ENCODE data around the gene ZNF652.
"Not testable (repeated sequence)": the region's sequence is repeated elsewhere in the genome, so short reads cannot be mapped to it uniquely, and the experiment has no call there.

The ZNF652 gene

GRCh38 chr17:49361902-49362722 is at the start of gene ZNF652:
TSS of gene ZNF652 (minus strand) at chr17:49362250. CDS start at chr17:49317725, 44,525 bp downstream.
- peak; percentile 88 to 89 for DNase-seq (ENCODE audit: low read depth in 2 of 2)

DNA sequence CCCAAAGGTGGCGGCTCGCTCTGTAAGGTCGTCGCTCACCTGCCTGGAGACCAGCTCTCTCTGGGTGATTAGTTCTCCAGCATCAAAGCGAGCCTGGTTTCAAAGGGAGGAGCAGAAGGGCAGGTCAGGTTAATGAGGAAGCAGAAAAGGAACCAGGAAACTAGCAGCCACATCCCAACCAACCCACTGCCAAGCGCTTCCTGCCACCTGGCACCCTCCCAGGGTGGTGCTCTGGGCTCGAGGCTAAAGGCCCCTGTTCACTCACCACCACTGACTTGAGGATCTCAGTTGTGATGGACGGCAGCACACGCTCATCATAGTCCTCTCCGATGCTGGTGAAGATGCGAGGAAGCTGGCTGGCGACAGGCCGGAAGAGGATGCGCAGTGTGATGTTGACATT is 47.0 kb upstream of the ZNF652 start:
- no peak for DNase-seq (ENCODE audit: low read depth in 2 of 2)

- peak; percentile 60 to 62 for DNase-seq (ENCODE audit: low read depth in 2 of 2)
Observed at GRCh38 chr17:49407981-49408501, 46.0 kb upstream of the ZNF652 start.

- DNase-seq (ENCODE audit: low read depth in 2 of 2) = no peak
Observed at GRCh38 chr17:49407086-49407485, 45.0 kb upstream of the ZNF652 start.

- no peak for DNase-seq (ENCODE audit: low read depth in 2 of 2)
Observed at GRCh38 chr17:49406421-49407061, 44.5 kb upstream of the ZNF652 start.

DNA sequence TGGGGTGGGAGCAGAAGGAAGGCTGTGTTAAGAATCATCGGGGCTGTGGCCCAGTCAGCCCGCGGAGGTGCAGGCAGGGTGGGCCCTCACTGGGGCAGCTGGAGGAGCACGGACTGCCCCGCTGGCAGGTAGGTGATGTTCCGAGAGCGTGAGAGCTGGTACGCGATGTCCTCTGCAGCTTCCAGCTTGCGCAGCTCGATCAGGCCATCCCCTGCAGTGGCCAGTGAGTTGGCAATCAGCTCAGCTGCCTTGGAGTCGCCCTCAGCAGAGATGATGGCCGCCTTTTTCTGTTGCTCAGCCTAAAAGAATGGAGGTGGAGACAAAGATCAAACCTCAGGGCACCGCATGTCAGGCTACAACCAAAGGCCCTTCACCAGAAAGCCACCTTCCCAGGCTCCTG is 42.9 kb upstream of the ZNF652 start:
- DNase-seq (ENCODE audit: low read depth in 2 of 2) = no peak

DNA sequence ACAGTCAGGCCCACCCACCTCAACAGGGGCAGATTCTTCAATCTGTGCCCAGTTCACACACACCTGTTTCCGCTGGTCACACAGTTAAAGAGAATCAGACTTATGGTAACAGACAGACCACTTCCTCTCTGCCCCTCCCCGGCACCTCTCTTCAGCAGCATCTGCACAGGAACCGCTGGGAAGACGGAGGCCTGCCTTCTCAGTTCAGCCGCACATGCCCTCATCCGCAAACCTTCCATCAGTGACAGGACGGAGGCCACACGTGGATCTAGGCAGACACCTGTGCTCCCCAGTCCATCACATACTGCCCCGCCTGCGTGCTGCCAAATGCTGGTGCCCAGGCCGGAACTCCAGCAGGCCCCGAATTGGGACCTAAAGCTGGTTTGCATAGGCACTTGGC is 42.3 kb upstream of the ZNF652 start:
- no peak for DNase-seq (ENCODE audit: low read depth in 2 of 2)

DNA sequence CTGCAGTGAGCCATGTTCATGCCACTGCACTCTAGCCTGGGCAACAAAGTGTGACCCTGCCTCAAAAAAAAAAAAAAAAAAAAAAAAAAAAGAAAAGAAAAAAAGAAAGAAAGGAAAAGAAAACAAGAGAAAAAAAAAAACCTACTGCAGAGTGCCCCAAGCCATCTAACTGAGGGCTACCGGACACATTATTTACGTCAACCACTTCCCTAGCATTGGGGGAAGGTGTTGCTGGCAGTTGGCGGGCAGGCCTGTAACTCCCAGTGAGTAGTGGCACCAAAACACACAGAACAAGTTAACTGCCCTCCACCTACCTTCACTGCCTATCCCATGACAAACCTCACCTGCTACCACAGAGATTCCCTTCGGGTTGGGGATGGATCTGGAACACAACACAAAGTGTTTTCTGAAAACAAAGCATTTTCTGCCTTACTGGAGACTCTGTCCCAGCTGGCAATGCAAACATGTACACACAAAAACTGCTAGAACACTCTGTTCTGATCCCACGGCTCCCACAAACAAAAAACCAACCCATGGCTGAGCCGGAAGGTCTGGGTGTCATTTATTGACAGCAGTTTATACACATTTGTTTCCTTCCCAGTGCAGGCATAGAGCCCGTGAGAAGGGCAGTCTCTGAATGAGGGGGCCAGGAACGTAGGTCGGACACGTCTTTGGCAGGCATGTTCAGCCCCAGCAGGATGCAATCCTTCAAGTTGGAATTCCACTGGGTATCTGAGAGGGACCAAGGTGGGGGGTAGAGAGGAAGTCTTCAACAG is 41.7 kb upstream of the ZNF652 start:
- no peak for DNase-seq (ENCODE audit: low read depth in 2 of 2)

GRCh38 chr17:49402706-49403105 is 40.7 kb upstream of the ZNF652 start:
- no peak for DNase-seq (ENCODE audit: low read depth in 2 of 2)

GRCh38 chr17:49401971-49402611 is 40.0 kb upstream of the ZNF652 start:
- no peak for DNase-seq (ENCODE audit: low read depth in 2 of 2)

GRCh38 chr17:49399995-49400394 is 37.9 kb upstream of the ZNF652 start:
- no peak for DNase-seq (ENCODE audit: low read depth in 2 of 2)

DNA sequence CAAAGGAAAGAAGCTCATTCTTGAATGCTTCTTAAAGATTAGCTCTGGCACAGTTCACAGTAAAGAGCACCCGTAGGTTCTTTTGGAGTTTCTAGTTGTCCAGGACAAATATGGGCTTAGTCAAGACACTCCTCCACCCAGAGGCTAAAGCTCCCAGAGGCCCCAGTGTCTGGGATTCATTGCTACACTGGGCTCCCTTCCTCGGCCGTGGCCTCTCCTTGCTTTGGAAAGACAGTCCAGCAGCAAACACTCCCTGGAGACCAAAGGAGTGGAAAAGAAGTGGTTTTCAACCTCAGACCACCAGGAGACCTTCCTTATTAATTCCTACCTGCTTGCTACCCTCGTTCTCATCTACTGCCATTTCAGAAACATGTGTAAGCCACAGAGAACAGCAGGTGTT is 35.5 kb upstream of the ZNF652 start:
- DNase-seq (ENCODE audit: low read depth in 2 of 2) = no peak

DNA sequence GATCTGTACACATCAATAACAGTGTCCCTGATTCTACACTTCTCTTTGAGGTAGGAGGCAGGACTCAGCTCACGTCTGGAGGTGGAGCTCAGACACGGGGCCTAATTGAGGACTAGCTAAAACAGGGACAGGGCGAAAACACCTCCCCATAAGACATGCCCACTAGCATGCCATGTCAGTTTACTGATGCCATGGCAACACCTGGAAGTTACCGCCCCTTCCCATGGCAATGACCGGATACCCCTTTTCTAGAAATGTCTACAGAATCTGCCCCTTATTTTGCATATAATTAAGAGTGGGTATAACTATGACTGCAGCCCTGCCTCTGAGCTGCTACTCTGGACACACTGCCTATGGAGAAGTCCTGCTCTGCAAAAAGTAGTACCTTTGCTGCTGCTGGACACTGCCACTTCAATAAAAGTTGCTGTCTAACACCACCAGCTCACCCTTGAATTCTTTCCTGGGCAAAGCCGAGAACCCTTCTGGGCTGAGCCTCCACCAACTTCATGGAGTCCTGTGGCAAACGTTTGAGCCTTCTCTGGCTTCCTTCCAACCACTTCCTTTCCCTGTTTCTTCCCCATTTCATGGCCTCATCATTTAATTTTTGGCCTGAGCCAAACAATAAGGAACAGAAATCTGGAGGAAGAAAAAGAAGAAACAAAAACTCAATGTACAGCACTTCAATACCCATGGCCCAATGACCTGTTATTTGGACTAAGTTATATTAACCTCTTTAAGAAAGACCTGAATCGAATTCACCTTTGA is 31.6 kb upstream of the ZNF652 start:
- DNase-seq (ENCODE audit: low read depth in 2 of 2) = no peak

DNA sequence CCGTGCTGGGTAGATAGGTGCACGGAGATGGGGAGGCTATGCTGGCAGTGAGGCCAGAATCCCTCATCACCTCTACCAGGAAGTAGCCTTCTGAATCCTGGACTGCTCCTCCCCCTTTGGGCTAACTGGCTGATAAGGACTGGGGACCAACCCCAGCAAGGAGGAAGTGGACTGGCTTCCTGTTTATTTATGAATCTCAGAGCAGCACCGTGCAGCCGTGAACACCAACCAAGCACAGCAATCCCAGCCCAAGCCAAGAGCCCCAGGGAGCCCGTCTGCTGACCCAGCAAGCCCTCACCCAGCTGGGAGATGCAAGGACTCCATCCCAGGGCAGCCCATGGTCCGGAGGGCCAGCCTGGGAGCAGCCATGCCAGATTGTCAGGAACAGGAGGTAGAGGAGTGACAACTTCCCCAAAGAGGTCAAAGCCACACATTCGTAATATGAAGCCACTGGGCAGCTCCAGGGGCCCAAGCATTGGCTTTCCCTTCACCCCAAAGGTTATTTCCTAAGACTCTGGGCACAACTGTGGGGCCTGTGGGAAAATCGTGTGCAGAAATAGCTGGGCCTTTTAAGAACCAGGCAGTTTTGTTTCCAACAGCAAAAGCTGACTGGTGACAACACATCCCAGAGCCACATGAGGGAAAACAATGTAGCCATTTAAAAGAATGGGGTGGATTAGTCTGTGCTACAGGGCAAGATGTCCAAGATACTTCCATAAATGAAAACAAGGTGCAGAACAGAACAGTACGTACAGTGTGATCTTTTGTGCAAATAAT is 28.7 kb upstream of the ZNF652 start:
- DNase-seq (ENCODE audit: low read depth in 2 of 2) = no peak

DNA sequence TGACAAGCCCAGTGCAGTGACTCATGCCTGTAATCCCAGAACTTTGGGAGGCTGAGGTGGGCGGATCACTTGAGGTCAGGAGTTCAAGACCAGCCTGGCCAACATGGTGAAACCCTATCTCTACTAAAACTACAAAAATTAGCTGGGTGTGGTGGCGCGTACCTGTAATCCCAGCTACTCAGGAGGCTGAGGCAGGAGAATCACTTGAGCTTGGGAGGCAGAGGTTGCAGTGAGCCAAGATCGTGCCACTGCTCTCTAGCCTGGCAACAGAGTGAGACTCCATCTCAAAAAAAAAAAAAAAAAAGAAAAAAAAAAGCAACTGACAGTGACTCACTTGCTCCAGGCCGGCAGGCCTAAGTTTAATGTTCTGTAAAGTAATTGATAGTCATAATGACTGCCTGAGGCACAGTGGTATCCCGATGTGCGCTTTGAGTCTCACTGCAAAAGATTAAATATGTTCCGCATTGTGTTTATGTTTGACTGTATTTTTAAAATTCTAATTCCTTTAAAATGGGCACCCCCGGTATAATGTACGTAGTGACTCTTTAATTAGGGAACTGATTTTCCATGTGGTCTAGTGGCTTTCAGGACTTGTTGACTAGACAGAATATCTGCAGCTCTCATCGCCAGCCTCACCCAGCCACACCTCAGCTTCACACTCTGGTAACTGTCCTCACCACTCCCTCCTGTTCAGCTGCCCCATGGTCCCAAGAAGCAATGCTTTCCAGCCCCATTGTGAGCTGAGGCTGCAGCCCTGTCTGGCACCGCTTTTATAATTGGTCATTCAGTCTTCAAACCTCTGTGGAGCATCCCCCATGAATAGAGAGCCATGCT is 27.7 kb upstream of the ZNF652 start:
- not testable (repeated sequence) for DNase-seq (ENCODE audit: low read depth in 2 of 2)

DNA sequence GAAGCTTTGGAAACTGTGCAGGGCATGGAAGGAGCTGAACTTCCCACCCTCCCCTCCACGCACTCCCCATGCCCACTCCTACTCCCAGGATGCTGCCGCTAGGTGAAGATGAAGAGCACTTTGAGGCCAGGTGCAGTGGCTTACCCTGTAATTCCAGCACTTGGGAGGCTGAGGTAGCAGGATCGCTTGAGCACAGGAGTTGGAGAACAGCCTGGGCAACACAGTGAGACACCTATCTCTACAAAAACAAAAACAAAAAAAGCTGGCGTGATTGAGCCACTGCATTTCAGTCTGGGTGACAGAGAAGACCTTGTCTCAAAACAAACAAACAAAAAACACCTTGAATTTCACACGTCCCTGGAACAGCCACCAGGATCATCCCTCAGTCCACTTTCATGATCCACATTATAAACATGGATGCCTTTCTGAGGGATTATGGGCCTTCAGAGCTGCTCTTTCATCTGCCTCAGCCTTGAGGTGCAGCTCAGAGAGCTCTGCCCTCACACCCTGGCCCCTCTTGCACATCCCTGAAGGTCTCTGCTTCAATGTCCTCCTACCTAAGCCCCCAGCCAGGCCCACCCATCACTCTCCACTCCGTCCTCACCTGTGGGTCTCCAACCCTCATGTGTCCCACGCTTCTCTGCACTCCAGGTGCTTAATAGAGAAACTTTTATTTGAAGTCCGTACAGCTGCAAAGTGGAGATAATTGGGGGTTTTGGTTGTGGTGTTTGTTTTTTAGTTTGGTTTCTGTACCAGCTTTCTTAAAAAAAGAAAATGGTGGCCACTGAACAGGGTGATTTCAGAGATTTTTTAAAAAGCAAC is 26.9 kb upstream of the ZNF652 start:
- no peak for DNase-seq (ENCODE audit: low read depth in 2 of 2)

- DNase-seq (ENCODE audit: low read depth in 2 of 2) = no peak
Observed at GRCh38 chr17:49388290-49388640, 26.2 kb upstream of the ZNF652 start.

DNA sequence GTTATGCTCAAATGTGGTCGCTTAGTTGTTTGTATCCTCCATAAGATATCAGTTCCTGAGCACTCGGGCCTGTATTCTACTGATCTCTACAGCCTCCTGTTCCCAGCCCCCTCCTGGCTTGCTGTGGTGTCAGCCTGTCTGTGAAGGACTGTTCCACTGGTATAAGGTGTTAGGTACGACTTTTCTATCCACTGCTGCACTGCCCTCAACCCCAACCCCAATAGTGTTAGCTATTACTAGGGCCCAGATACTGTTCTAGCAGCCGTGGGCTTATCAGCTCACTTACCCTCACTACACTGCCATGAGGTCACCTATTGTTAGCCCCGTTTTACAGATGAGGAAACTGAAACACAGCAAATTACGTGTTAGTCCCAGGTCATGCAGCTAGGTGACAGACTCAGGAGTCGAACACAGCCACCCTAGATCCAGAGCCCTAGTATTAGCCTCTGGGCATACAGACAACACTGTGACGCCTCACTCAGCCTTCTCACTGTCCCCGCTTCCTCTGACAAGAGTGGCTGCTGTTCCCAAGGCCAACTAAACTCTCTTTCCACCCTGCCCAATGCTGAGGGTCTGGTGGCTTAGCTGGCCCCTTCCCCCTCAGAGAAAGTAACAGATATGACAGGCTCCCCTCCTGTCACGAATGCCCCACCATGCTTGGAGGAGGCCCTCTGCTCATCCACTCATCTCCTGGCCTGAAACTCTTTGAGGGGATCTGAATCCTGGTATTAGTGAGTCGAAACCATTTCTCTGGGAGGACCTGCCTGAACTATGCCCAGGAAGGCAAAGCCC is 25.6 kb upstream of the ZNF652 start:
- no peak for DNase-seq (ENCODE audit: low read depth in 2 of 2)

All from stimulated activated CD8-positive, alpha-beta memory T cell treated with anti-CD3 and anti-CD28 coated beads, Interleukin-15, amount 100 ng/mL, for 4 hours (primary cell).